HG03196 (cell line): ENCODE results near the gene TSKS.

Source experiments
- ATAC-seq: cut with Tn5 transposase; IDR thresholded peaks from one replicate; pipeline ENCODE4 v1.9.1; 2021; ENCODE audit not compliant: unreplicated experiment

Gene TSKS

DNA sequence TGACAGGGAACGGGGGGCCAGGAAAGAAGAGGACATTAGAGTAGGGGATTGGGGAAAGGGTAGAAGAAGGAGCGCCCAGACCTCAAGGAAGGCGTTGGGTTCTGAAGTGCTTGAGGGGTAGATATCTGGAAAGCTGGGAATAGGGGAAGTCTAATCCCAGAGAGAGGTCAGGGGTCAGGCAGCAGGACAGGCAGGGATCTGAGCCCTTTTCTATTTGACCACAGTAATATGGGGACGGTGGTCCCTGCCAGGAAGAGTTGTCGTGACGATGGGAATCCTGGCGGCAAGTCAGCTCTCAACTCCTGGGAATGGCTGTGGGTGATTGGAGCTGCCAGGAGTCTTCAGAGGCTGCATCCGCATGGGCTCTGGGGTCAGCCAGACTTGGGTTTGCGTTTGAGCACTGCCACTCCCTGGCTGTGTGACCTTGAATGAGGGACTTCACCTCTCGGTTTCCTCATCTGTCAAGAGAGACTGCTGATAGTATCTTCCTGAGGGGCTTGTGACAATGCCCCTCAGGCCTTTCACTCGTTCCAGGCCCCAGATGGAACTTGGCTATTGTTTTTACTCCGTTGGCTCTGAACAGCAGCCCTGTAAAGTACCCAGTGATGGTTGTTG, 5.0 kb upstream of the TSKS start:
- ATAC-seq, result no peak

DNA sequence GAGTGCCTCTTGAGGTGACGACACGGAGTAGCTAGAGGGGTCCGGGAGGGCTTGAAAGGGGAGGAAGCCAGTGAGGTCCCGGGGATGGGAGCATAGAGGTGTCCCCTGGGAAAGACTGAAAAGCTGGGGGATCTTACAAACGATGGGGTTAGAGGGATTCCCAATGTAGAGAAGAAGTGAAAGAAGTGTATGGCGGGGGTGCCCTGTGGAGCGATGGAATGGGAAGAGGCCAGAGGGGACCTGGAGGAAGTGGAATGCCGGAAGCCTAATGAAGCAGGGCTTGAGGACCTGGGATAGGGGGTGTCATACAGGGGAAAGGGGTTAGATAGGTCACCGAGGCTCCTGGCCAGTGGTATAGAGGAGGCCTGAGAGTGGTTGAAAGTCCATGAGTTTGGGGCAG, 4.3 kb upstream of the TSKS start:
- no peak for ATAC-seq

DNA sequence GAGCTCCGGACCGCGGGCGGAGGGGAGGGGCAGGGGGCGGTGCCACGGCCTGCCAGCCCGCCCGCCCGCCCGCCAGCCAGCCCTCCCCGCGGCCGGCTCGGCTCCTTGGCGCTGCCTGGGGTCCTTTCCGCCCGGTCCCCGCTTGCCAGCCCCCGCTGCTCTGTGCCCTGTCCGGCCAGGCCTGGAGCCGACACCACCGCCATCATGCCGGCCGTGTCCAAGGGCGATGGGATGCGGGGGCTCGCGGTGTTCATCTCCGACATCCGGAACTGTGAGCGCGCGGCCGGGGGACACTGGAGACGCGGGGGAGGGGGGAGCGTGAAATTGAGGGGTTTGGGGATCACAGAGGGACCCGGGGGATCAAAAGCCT, 3.8 kb upstream of the TSKS start, which contains the start of gene AP2A1:
Gene AP2A1 (plus strand): TSS at position 72 of the 370 bp plus-strand sequence. CDS start 133 bp downstream, at position 205.
- no peak for ATAC-seq

DNA sequence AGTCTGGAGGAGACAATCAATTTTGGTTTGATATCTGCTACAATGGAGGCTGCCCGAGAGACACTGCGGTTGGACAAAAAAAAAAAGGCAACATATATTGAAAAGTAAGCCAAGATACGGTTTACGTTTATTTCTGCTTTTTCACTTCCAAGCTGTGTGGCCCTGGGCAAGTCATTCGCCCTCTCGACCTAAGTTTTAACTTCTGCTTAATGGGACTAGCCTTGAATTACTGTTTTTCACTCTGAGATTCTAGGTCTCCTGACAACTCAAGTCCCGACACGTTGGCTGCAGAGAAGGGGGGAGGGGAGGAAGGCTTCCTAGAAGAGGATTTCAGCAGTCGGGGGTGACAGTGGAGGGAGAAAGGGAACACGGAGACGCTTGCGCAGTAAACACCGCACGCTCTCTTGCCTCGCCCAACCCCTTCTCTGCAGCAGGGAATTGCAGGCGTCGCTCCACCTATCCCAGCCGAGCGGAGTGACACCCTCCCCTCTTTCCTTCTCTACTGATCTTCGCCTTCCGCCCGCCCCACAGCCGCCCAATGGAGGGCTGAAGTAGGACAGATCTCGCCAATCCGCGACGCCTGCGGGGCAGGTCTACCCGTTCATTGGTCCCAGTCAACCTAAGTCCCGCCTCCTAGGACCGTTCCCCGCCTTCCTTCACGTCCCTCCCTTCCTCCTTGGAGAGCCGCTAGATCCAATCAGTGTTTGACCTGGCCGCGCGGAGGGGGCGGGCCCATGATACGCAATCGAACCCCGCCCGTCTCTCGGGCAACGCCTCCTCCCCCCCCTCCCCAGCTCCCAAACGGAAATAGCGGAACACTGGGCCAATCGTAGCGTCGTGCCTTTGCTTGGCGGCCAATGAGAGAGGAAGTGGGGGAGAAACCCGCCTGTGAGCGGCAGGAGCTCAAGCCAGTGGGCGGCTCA, 3.2 kb upstream of the TSKS start:
- peak; percentile 86 for ATAC-seq

DNA sequence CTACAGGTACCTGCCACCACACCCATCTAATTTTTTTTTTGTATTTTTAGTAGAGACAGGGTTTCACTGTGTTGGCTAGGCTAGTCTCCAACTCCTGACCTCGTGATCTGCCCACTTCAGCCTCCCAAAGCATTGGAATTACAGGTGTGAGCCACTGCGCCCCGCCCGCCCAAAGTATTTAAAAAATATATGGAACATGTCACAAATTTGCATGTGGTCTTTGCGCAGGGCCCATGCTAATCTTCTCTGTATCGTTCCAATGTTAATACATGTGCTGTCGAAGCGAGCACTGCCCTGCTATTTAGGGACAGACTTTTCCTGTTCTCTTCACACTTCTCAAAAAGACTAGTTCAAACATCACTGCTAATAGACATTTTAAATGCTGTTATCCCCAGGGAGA, 1.2 kb upstream of the TSKS start:
- no peak for ATAC-seq

DNA sequence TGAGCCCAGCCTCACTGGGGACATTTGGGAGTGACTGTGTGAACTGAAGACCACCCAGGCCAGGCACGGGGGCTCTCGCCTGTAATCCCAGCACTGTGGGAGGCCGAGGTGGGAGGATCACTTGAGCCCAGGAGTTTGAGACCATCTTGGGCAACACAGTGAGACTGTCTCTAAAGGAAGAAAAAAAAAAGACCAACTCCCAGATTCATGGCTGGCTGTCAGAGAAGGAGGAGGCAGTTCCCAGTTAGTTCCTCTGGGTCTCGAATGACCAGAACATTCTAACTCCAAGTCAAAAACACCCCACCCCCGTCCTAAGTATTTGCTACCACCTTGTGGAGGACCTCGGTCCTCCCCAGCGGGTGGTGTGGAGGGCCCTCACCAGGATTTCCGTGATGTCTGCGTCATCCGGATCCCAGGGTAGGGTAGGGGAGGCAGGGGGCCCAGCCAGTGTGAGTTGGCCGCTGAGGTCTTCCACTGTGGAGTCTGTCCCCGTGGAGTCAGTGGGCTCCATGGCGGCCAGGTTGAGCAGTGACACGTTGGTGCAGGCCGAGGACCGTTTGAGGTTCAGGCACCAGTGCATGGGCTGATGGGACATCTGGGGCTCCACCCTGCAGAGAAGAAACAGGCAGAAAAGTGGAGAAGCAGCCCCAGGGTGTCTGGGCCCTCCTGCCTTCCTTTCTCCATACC, 1.3 kb downstream of the TSKS start:
- no peak for ATAC-seq

DNA sequence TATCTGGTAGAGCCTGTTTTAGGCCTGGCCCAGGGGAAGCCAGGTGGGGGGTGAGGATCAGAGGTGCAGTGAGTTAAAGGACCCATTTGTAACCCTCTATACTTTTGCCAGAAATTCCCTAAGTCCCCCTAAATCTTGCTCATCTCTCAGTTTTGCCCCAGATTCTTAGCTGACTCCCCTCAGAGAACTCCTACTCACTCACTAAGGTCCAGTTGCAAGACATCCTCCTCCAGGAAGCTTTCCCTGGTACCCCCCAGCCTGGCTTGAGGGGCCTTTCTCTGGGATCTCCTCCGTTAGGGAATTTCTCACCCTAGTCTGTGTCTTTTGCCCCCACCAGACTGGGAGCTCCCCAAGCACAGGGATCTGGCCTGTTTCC, 1.9 kb downstream of the TSKS start:
- no peak for ATAC-seq

DNA sequence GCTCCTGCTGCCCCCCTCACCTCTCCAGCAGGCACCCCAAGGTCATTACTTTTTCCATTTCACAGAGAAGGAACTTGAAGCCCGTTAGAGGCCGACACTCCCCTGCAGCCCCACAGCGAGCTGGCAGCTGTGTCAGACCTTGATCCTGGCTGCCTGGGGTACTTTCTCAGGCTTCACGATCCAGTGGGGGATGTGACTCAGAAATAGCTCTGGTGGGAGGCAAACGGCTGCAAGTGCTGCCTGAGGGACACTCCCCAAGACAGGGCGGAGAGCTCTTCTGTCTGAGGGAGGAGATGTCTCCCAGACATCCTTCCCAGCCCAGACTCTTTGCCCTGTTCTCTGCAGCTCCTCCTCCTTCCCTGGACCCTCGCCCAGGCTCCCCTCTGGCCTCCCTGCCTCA, 4.8 kb downstream of the TSKS start:
- no peak for ATAC-seq

DNA sequence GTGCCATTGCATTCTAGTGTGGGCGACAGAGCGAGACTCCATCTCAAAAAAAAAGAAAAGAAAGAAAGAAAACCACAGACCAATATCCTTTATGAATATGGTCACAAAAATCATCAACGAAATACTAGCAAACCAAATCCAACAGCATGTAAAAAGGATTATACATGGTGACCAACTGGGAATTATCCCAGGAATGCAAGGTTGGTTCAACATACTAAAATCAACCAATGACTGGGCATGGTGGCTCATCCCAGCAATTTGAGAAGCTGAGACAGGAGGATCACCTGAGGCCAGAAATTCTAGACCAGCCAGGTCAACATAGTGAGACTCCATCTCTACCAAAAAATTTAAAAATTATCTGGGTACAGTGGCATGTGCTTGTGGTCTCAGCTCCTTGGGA, 7.2 kb downstream of the TSKS start:
- ATAC-seq, result no peak

DNA sequence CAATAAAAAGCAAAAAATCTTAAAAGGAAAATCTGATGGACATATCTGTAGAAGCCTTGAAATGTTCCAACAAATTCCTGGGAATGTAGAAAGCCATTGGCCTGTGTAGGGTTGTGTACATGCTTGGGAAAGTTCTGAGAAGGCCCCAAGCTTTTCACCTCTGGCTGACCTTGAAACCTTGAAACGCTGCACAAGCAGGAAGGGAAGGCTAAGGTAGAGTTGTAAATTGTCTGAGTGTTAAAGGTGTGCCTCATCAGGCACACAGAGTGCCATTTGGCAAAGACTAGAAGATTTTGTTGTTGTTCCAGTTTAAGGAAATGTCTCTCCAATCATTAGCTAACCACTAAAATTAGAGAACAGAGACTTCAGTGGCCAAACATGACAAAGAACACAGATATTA, 10.4 kb downstream of the TSKS start:
- ATAC-seq, result no peak

DNA sequence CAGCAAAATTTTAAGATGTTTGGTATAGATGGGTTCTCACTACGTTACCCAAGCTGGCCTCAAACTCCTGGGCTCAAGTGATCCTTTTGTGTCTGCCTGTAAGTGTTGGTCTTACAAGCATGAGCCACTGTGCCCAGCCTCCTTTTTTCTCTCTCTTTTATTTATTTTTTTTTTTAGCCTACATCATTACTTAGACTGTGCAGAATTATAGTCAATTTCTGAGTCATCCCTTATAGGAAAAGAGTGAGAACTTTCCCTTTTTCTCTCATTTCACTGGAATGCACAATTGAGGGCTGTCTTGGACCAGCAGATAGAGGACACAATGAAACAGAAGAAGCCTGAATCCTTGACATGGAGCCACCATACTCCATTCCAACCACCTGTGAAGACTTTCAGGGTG, 13.3 kb downstream of the TSKS start:
- no peak for ATAC-seq

DNA sequence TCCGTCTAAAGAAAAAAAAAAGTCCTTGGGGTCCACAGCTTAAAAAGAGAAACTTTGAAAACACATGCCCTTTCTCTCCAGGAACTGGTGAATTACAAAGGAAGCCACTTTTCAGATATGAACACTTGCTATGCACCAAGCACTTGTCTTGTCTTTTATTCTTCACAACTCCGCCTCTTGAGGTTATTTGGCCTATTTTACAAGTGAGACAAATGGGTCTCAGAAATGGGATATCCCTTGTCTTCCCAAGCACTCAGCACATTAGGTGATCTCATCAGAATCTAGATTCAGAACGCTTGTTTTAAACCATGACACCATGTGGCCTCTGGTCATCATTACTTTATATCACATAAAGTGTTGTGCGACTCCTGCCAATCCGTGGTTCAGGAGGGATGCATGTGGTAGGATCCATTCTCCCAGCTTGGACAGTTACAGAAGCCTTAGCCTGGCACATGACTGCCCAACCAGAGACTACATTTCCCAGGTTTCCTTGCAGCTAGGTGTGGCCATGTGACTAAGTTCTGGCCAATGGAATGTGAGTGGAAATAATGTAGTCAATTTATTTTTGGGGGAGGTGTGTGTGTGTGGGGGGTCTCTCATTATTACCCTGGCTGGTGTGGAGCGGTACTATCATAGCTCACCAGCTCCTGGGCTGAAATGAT, 13.9 kb downstream of the TSKS start:
- no peak for ATAC-seq

DNA sequence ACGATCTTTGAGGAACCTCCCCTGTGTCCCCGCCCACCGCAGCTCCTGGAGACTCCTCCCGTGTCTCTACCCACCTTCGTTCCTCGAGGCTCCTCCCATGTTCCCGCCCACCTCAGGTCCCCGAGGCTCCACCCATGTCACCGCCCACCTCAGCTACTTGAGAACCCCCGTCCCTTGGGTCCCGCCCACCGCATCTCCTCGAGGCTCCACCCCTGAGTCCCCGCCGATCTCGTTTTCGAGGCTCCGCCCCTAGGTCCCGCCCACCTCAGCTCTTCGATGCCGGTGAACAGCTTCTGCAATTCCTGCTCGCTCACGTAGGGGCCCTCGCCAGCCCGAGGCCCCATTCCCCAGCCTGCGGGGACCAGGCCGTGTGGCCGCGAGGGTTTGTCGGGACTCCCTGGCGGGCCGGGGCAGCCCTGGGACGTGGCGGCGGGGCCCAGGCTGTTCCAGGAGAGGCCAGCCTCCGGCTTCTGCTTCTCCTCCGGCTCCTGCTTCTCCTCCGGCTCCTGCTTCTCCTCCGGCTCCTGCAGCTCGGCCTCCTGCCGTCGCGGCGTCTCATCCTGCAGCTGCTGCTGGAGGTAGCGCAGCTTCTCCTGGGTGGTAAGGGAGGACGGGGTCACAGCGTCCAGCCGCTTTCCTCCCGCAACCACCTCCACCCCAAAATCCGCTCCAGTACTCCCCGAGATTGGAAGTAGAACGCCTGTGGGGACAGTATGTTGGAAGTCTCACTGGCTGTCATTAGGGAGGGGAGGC, 16.7 kb downstream of the TSKS start:
- no peak for ATAC-seq

DNA sequence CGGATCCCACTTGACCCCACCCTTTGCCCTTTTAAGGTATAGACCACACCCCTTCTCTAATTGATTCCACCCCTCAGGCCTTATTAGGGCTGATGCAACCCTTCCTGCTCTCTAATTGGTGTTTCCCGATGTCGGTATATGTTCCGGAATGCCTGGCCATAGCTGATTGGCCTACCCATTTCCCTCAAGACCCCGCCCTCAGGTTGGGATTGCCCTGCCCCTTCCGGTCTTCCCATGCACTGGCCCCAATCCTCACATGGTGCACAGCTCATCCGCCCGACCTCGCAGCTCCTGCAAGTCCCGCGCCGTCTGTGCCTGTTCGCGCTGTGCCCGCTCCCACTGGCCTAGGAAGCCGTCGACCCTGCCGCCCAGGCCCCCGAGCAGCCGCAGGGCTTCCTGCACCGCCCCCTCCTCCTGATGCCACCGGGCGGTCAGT, 18.1 kb downstream of the TSKS start:
- ATAC-seq, result no peak

DNA sequence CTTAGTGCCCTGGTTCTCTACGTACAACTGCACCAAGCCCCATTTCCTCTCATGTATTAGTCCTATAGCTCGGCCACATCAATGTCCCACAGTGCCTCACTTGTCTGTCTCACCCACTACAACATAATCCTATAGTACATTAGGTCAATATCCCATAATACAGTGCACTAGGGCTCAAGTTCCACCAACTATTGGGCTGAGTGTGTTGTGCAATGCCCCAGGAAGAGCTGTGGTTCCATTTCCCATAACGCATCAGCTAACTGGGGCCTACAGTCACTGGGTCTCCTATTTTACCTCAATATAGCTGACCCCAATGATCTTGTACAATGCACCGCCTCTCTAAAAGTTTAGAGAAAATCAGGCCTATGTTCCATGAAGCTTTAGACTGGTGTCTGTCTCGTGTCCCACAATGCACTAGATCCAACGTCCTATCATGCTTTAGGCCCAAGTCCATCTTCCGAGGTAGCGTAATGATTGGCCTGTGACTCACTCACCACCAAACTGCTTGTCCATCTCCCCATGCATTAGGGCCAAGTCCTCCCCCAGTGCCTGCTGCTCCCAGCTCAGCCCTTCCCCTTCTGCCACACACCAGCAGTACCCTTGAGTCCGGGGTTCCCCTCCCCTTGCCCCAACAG, 21.8 kb downstream of the TSKS start:
- no peak for ATAC-seq

DNA sequence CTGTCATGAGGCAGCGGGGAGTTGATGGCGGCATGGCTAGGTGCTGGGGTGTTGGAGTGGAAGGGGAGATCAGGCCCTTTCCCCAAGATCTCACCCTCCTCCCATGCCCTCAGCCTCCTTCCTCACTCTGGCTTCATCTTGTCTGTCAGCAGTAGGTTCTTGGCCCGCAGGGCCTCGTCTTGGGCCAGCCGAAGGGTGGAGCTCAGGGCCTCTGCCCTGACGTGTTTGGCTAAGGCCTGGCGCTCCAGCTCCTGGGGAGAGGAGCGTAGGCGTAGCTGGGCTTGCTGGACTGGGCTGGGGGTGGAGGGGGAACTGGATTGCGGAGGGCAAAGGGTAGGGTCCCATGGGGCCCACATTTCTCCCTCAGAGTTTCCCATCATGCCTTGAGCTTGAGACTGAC, 23.2 kb downstream of the TSKS start:
- no peak for ATAC-seq

DNA sequence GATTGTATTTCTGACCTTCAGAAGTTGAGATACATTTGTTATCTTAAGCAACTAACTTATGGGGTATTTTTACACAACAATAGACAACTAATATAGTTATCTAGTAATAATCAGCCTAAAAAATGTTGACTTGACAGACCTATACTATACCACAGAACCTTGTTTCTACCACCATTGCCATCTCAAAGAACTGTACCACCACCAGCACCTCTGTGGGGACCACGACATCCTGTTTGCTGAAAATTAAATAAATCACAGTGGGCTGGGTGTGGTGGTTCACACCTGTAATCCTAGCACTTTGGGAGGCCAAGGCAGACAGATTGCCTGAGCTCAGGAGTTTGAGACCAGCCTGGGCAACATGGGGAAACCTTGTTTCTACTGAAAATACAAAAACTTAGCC, 24.0 kb downstream of the TSKS start:
- ATAC-seq, result no peak

DNA sequence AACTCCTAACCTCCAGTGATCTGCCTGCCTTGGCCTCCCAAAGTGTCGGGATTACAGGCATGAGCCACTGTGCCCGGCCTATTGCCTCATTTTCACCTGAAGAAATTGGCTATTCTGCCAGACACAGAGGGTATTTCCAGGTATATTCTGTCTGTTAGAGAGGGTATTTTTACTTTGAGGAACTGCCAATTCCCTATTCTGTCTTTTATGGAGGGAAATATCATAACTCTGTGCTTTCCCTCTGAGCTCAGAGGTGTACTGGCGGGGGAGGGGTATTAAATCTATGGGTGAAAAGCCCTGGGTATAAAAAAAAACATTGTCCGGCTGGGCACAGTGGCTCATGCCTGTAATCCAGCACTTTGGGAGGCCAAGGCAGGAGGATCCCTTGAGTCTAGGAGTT, 24.8 kb downstream of the TSKS start:
- no peak for ATAC-seq

DNA sequence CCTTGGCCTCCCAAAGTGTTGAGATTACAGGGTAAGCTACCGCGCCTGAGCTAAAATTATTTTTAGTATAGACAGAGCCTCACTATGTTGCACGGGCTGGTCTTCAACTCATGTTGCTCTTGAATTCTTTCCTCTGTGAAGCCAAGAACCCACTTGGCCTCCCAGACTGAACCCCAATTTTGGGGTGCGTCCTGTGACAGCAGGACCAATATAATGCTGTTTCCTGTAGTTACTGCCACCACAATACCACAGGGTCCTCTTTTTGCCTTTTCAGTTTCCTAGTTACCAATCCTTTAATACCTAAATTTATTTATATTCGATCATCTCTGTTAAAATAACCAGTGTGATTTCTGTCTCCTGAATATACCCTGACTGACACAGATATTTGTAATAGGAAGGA, 32.9 kb downstream of the TSKS start:
- ATAC-seq, result no peak
